HepG2 (cell line): ENCODE data around the gene HBEGF. TPM values are rescaled to one million over a fixed set of nuclear protein-coding genes. Genes with fewer than 3 reads are reported as not detected.

Experiments used
- CREB3 ChIP-seq: sonication (generic); formaldehyde crosslinking; IDR thresholded peaks from 2 replicates; pipeline ENCODE4 v1.5.0; 2020; ENCODE audit warnings: missing genetic modification reagents
- HNRNPL ChIP-seq: fragments of 200-400 bp; formaldehyde crosslinking; IDR thresholded peaks from 2 replicates; pipeline ENCODE4 v1.6.1; 2017; ENCODE audit warnings: mild to moderate bottlenecking, low read depth, low read length
- HNRNPLL ChIP-seq: fragments of 200-400 bp; formaldehyde crosslinking; IDR thresholded peaks from 2 replicates; pipeline ENCODE4 v1.6.1; 2017; ENCODE audit warnings: mild to moderate bottlenecking, low read depth, low read length; ENCODE audit not compliant: poor library complexity, severe bottlenecking
- JUN ChIP-seq: sonication (generic); formaldehyde crosslinking; IDR thresholded peaks from 2 replicates; pipeline ENCODE4 v1.4.0; 2020; ENCODE audit warnings: mild to moderate bottlenecking, missing genetic modification reagents
- KDM5B ChIP-seq: sonication (generic); formaldehyde crosslinking; IDR thresholded peaks from 2 replicates; pipeline ENCODE4 v1.4.0; 2020; ENCODE audit warnings: missing genetic modification reagents, mild to moderate bottlenecking, borderline replicate concordance
- KLF13 ChIP-seq: sonication (generic); formaldehyde crosslinking; IDR thresholded peaks from 2 replicates; pipeline ENCODE4 v1.4.0; 2020; ENCODE audit warnings: mild to moderate bottlenecking, missing genetic modification reagents
- KLF15 ChIP-seq: sonication (generic); formaldehyde crosslinking; IDR thresholded peaks from 2 replicates; pipeline ENCODE4 v1.8.1; 2023; ENCODE audit warnings: borderline replicate concordance, mild to moderate bottlenecking, inconsistent platforms, missing genetic modification reagents, mixed read lengths
- MTA1 ChIP-seq: sonication (generic); formaldehyde crosslinking; IDR thresholded peaks from 2 replicates; pipeline ENCODE4 v1.4.0; 2020; ENCODE audit warnings: missing genetic modification reagents, mild to moderate bottlenecking, borderline replicate concordance
- MTA3 ChIP-seq: sonication (generic); formaldehyde crosslinking; IDR thresholded peaks from 2 replicates; pipeline ENCODE4 v1.4.0; 2020; ENCODE audit warnings: missing genetic modification reagents
- NFYB ChIP-seq: sonication (generic); formaldehyde crosslinking; IDR thresholded peaks from 2 replicates; pipeline ENCODE4 v1.4.0; 2020; ENCODE audit warnings: missing genetic modification reagents
- PRDM4 ChIP-seq: sonication (generic); formaldehyde crosslinking; IDR thresholded peaks from 2 replicates; pipeline ENCODE4 v1.9.0; 2021; ENCODE audit warnings: missing genetic modification reagents, borderline replicate concordance
- RAD51 ChIP-seq: fragments of 450-650 bp; IDR thresholded peaks from 2 replicates; pipeline ENCODE4 v1.6.1; 2016; ENCODE audit warnings: borderline replicate concordance
- REL ChIP-seq: sonication (generic); formaldehyde crosslinking; conservative IDR thresholded peaks from 2 replicates; pipeline ENCODE4 v1.8.0; 2022; ENCODE audit warnings: mild to moderate bottlenecking, missing genetic modification reagents, moderate library complexity
- SOX6 ChIP-seq, 2 experiments: fragments of 450-650 bp in 1 of 2; sonication (generic) in 1 of 2; formaldehyde crosslinking in 1 of 2; IDR thresholded peaks; 2 replicates each; pipeline versions ENCODE4 v1.4.0 to v1.6.1; 2017 to 2020; ENCODE audit warnings: antibody characterized with exemption in 1 of 2, mild to moderate bottlenecking in 1 of 2, missing genetic modification reagents in 1 of 2
- SPEN ChIP-seq: sonication (generic); formaldehyde crosslinking; IDR thresholded peaks from 2 replicates; pipeline ENCODE4 v1.5.1; 2020; ENCODE audit warnings: low read depth, mild to moderate bottlenecking, missing genetic modification reagents
- TERF1 ChIP-seq: sonication (generic); formaldehyde crosslinking; IDR thresholded peaks from 2 replicates; pipeline ENCODE4 v1.8.0; 2022; ENCODE audit warnings: mild to moderate bottlenecking, missing genetic modification reagents, moderate library complexity
- TFDP2 ChIP-seq: sonication (generic); formaldehyde crosslinking; IDR thresholded peaks from 2 replicates; pipeline ENCODE4 v1.4.0; 2020; ENCODE audit warnings: missing genetic modification reagents
- ZBTB21 ChIP-seq: sonication (generic); formaldehyde crosslinking; IDR thresholded peaks from 2 replicates; pipeline ENCODE4 v1.4.0; 2020; ENCODE audit warnings: missing genetic modification reagents
- ZNF205 ChIP-seq: IDR thresholded peaks from 2 replicates; pipeline ENCODE4 v1.6.1; 2018; ENCODE audit warnings: missing biosample characterization, missing genetic modification reagents
- ZNF24 ChIP-seq: fragments of 450-650 bp; IDR thresholded peaks from 2 replicates; pipeline ENCODE4 v1.6.1; 2017; ENCODE audit warnings: antibody characterized with exemption, mild to moderate bottlenecking
- ZNF317 ChIP-seq: sonication (generic); formaldehyde crosslinking; IDR thresholded peaks from 2 replicates; pipeline ENCODE4 v1.5.0; 2020; ENCODE audit warnings: mild to moderate bottlenecking, missing genetic modification reagents
- ZSCAN20 ChIP-seq: sonication (generic); formaldehyde crosslinking; IDR thresholded peaks from 2 replicates; pipeline ENCODE4 v1.4.0; 2020; ENCODE audit warnings: missing genetic modification reagents, mild to moderate bottlenecking, borderline replicate concordance
- polyA plus RNA-seq, 8 experiments: library from polyadenylated mRNA; depleted of rRNA in 3 of 8; stranded (reverse) in 7 of 8; unstranded in 1 of 8; fragments of >200 nt; fragmentation: Illumina TruSeq in 4 of 8; extraction: Trizol in 4 of 8; gene quantifications; 2 replicates each; pipeline versions ENCODE4 v1.2.1 to v1.2.3, GENCODE V29; 2011 to 2016; ENCODE audit warnings: low read depth in 4 of 8, missing spikeins in 1 of 8, mixed read lengths in 1 of 8; ENCODE audit not compliant: insufficient read depth in 1 of 8
- total RNA-seq, 5 experiments: library from RNA; depleted of rRNA; stranded (reverse); fragments of >200 nt; fragmentation: Illumina TruSeq; extraction: Trizol; gene quantifications; 2 replicates each; pipeline ENCODE4 v1.2.3, GENCODE V29; 2016; ENCODE audit warnings: low read depth in 1 of 5

Gene HBEGF
- total and polyA plus RNA-seq, 2 of the 13 experiments (the other 11 are each of a cell fraction or from before 2014, with no cell fraction given): 1.7 to 5.0 TPM

GRCh38 chr5:140363631-140364471, 17.4 kb upstream of the HBEGF start (continued):
- no peak for TF ChIP-seq CREB3
- peak; percentile 11; the same call in 1 of the 2 replicates for TF ChIP-seq MTA1 (CRISPR knock-in tag)
- no peak for TF ChIP-seq ZBTB21
- no peak for TF ChIP-seq JUN
- no peak; the same call in 1 of the 2 replicates for TF ChIP-seq KDM5B
- TF ChIP-seq KLF13: no peak
- no peak for TF ChIP-seq NFYB (CRISPR knock-in tag)
- no peak for TF ChIP-seq MTA3
- TF ChIP-seq ZSCAN20 (CRISPR knock-in tag): no peak
- no peak for TF ChIP-seq TFDP2 (CRISPR knock-in tag)
- no peak for TF ChIP-seq SPEN
- TF ChIP-seq ZNF317 (CRISPR knock-in tag): no peak
- no peak for TF ChIP-seq SOX6 (IDR thresholded peaks at IDR 0.05)
- no peak for TF ChIP-seq SOX6 (CRISPR knock-in tag; IDR thresholded peaks at IDR 0.05)
- TF ChIP-seq HNRNPLL: no peak
- no peak for TF ChIP-seq HNRNPL
- TF ChIP-seq PRDM4 (CRISPR knock-in tag): no peak
- TF ChIP-seq ZNF24: no peak
- no peak for TF ChIP-seq REL
- no peak for TF ChIP-seq ZNF205
- no peak for TF ChIP-seq KLF15 (CRISPR knock-in tag)
- TF ChIP-seq TERF1: no peak
- TF ChIP-seq RAD51: no peak
